BJ (cell line): ENCODE measurements around the gene PRKAG2. TPM values are rescaled to one million over a fixed set of nuclear protein-coding genes. Genes with fewer than 3 reads are reported as not detected.

Experiments
- CTCF ChIA-PET: fragments of 350-600 bp; formaldehyde crosslinking; extraction: SDS; loops from one replicate; lab custom pipeline; 2021; ENCODE audit warnings: antibody characterized with exemption, inconsistent platforms; lab: Yijun Ruan, JAX
- POLR2A ChIA-PET: fragments of 300-600 bp; sonication (Branson Sonifier 250); formaldehyde crosslinking; extraction: SDS; loops from one replicate; lab custom pipeline; 2021; ENCODE audit warnings: antibody characterized with exemption; lab: Charles Lee
- DNase-seq: peaks from one replicate; pipeline ENCODE4 v3.0.0-alpha.2; 2011; ENCODE audit warnings: low read depth
- H3K27me3 ChIP-seq: 2 replicates; pipeline ENCODE4 v1.6.0; 2011; ENCODE audit warnings: low read length; ENCODE audit not compliant: control insufficient read depth, insufficient read depth
- H3K36me3 ChIP-seq: 2 replicates; pipeline ENCODE4 v1.5.1; 2011; ENCODE audit warnings: low read length; ENCODE audit not compliant: control insufficient read depth, insufficient read depth
- H3K4me3 ChIP-seq: 2 replicates; pipeline ENCODE4 v1.5.1; 2011; ENCODE audit warnings: low read depth, mild to moderate bottlenecking, control low read depth, low read length
- CTCF ChIP-seq: IDR thresholded peaks from 2 replicates; pipeline ENCODE4 v1.5.1; 2011; ENCODE audit warnings: low read depth, mild to moderate bottlenecking, control low read depth, inconsistent platforms, low read length, moderate library complexity; ENCODE audit not compliant: insufficient read depth
- polyA plus RNA-seq: library from polyadenylated mRNA; depleted of rRNA; stranded (reverse); fragments of >200 nt; gene quantifications from 2 replicates; pipeline ENCODE4 v1.2.3, GENCODE V29; 2011

Gene PRKAG2
- polyA plus RNA-seq, 1 experiment = 11.3 TPM

GRCh38 chr7:151773797-151774196 lies 103.1 kb downstream of the PRKAG2 start:
- POLR2A ChIA-PET = no interaction called here
- H3K27me3 ChIP-seq = peaks cover 20% of the 10 kb centered on the region
- H3K4me3 ChIP-seq = no peak overlapping the region
- H3K36me3 ChIP-seq = no peaks in the 10 kb centered on the region
- CTCF ChIA-PET = interaction anchor here (0.8 to 1.0 kb wide), 2 partner anchors 9 to 15 kb away, joined by 3 to 10 read pairs; no protein-coding TSS in a partner anchor
- no peak for DNase-seq
- no peak for TF ChIP-seq CTCF

- ChIA-PET POLR2A (no interaction called here), CTCF (interaction anchor here (1.3 to 3.5 kb wide), 3 partner anchors 10 to 455 kb away, joined by 4 to 14 read pairs (median 5); no protein-coding TSS in a partner anchor)
- Histone ChIP-seq H3K4me3 (no peak overlapping the region), H3K27me3 (peaks cover 22% of the 10 kb centered on the region), H3K36me3 (no peaks in the 10 kb centered on the region)
- TF ChIP-seq CTCF = no peak
- no peak for DNase-seq
These were observed 106.7 kb downstream of the PRKAG2 start for GRCh38 chr7:151770232-151770631.

DNA sequence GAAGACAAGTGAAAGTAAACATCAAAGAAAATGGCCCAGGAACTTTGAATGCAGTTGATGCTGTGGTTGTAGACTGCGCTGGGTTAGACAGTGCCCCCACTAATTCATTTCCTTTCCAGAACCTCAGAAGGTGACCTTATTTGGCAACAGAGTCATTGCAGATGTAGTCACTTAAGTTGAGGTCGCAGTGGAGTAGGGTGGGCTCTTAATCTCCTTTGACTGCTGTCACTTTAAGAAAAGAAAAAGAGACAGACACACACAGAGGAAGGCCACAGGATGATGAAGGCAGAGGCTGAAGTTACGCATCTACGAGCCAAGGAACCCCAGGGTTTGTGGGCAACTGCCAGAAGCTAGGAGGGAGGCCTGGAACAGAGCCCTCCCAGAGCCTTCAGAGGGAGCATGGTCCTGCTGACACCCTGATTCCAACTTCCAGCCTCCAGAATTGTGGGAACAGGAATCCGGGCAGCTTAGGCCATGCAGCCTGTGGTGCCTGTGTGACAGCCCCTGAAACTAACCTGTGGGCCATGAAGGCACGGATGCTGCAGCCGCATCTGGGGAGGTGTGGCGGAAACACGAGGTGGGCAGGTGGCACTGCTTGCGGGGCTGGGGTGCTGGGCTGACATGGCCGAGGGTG lies 107.6 kb downstream of the PRKAG2 start:
- no peak for TF ChIP-seq CTCF
- H3K4me3 ChIP-seq = no peak overlapping the region
- H3K36me3 ChIP-seq = no peaks in the 10 kb centered on the region
- POLR2A ChIA-PET = no interaction called here
- no peak for DNase-seq
- H3K27me3 ChIP-seq = peaks cover 19% of the 10 kb centered on the region
- CTCF ChIA-PET = interaction anchor here (1.3 to 3.5 kb wide), 2 partner anchors 9 to 14 kb away, joined by 4 to 14 read pairs; no protein-coding TSS in a partner anchor

- H3K27me3 ChIP-seq = peaks cover 17% of the 10 kb centered on the region
- ChIA-PET CTCF (interaction anchor here (1.2 to 1.9 kb wide), 4 partner anchors 9 to 249 kb away, joined by 3 to 12 read pairs (median 6); no protein-coding TSS in a partner anchor), POLR2A (no interaction called here)
- no peak overlapping the region for H3K4me3 ChIP-seq
- no peak for TF ChIP-seq CTCF
- no peak for DNase-seq
- no peaks in the 10 kb centered on the region for H3K36me3 ChIP-seq
These were observed 108.1 kb downstream of the PRKAG2 start for GRCh38 chr7:151768805-151769187.

- no peak overlapping the region for H3K4me3 ChIP-seq
- ChIA-PET CTCF (interaction anchor here (0.8 to 1.9 kb wide), 4 partner anchors 9 to 251 kb away, joined by 3 to 12 read pairs (median 6); no protein-coding TSS in a partner anchor), POLR2A (no interaction called here)
- TF ChIP-seq CTCF = no peak
- no peaks in the 10 kb centered on the region for H3K36me3 ChIP-seq
- peaks cover 23% of the 10 kb centered on the region for H3K27me3 ChIP-seq
- DNase-seq = no peak
These were observed 109.4 kb downstream of the PRKAG2 start for GRCh38 chr7:151767557-151767956.
